ENCODE results near the gene CACNA1D.
A peak's percentile ranks its signal among the peaks of the same experiment; 100 is the strongest.

The CACNA1D gene

GRCh38 chr3:53590606-53591005 lies 96.2 kb downstream of the CACNA1D start:
- TF ChIP-seq, protein P1, sequence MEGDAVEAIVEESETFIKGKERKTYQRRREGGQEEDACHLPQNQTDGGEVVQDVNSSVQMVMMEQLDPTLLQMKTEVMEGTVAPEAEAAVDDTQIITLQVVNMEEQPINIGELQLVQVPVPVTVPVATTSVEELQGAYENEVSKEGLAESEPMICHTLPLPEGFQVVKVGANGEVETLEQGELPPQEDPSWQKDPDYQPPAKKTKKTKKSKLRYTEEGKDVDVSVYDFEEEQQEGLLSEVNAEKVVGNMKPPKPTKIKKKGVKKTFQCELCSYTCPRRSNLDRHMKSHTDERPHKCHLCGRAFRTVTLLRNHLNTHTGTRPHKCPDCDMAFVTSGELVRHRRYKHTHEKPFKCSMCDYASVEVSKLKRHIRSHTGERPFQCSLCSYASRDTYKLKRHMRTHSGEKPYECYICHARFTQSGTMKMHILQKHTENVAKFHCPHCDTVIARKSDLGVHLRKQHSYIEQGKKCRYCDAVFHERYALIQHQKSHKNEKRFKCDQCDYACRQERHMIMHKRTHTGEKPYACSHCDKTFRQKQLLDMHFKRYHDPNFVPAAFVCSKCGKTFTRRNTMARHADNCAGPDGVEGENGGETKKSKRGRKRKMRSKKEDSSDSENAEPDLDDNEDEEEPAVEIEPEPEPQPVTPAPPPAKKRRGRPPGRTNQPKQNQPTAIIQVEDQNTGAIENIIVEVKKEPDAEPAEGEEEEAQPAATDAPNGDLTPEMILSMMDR (IDR thresholded peaks at IDR 0.05), result no peak
- no peak overlapping the region for H3K4me3 ChIP-seq
- H3K27ac ChIP-seq, result no peak overlapping the region
- peak; percentile 7 for DNase-seq (ENCODE audit: low spot score)

- H3K4me3 ChIP-seq, result no peak overlapping the region
- DNase-seq (ENCODE audit: low spot score), result no peak
- no peak overlapping the region for H3K27ac ChIP-seq
- TF ChIP-seq, protein P1 (IDR thresholded peaks at IDR 0.05), result no peak
These were observed 97.2 kb downstream of the CACNA1D start for GRCh38 chr3:53591646-53592045.

GRCh38 chr3:53592862-53593261 lies 98.5 kb downstream of the CACNA1D start:
- H3K4me3 ChIP-seq, result no peak overlapping the region
- DNase-seq (ENCODE audit: low spot score), result no peak

DNA sequence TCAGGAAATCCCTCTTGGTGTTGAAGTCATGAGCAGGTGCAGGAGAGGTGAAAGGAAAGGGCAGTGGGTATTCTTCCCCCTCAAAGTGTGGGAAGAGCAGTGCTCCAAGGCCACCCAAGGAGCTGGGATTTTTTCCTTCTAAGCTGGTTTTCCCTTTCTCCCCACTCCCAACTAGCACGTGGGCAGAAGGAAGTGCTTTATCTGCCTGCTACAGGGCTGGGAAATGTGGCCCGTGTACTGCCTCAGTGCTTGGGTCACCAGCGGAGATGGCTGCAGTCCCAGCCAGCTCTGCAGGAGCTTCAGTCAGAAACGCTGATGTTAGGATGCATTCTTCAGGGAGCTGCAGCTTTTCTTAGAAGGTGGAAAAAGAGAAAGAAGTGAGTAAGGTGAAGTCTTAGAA lies 99.2 kb downstream of the CACNA1D start:
- Histone ChIP-seq H3K4me3 (no peak overlapping the region), H3K27ac (no peak overlapping the region)
- TF ChIP-seq, protein P1 (IDR thresholded peaks at IDR 0.05), result no peak
- peak; percentile 11 for DNase-seq (ENCODE audit: low spot score)

More at GRCh38 chr3:53592862-53593261, 98.5 kb downstream of the CACNA1D start:
- TF ChIP-seq, protein P1 (IDR thresholded peaks at IDR 0.05), result no peak
- H3K27ac ChIP-seq, result no peak overlapping the region

DNA sequence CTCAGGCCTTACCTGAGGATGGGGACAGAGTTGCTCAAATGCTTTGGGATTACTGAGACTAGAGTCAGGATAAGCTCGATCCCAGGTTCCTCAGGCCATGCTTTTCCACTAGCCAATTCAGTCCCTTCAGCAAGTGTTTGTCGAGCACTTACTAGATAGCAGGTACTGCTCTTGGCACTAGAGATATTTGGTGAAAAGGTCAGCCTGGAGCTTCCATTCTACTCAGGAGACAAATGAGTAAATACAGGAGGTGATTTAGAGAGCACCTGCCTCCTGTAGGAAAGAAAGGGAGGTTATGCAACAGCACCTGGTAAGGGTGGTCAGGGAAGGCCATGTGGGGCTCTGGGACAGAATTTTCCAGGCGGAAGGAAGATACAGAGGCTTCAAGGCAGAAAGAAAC lies 99.9 kb downstream of the CACNA1D start:
- Histone ChIP-seq H3K4me3 (no peak overlapping the region), H3K27ac (no peak overlapping the region)
- TF ChIP-seq, protein P1 (IDR thresholded peaks at IDR 0.05), result no peak
- DNase-seq (ENCODE audit: low spot score), result no peak

DNA sequence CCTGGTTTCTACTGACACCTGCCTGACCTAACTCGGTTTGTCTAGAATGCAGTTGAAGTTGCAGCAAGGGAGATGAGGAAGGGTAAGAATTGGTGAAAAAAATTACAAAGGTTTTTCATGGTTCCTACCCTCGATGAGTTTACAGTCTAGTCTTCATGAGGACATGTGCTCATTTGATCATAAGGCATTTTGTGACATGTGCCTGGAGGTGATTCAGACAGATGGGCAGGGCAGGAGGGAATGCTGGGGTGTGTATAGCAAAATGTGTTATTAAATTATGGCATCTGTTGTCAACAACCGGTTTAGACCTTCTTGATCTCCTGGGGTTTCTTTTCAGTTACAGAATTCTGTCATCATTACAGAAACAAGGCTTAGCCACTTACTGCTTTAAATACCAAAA lies 101.2 kb downstream of the CACNA1D start:
- Histone ChIP-seq H3K4me3 (no peak overlapping the region), H3K27ac (no peak overlapping the region)
- no peak for DNase-seq (ENCODE audit: low spot score)
- TF ChIP-seq, protein P1 (IDR thresholded peaks at IDR 0.05), result no peak

DNA sequence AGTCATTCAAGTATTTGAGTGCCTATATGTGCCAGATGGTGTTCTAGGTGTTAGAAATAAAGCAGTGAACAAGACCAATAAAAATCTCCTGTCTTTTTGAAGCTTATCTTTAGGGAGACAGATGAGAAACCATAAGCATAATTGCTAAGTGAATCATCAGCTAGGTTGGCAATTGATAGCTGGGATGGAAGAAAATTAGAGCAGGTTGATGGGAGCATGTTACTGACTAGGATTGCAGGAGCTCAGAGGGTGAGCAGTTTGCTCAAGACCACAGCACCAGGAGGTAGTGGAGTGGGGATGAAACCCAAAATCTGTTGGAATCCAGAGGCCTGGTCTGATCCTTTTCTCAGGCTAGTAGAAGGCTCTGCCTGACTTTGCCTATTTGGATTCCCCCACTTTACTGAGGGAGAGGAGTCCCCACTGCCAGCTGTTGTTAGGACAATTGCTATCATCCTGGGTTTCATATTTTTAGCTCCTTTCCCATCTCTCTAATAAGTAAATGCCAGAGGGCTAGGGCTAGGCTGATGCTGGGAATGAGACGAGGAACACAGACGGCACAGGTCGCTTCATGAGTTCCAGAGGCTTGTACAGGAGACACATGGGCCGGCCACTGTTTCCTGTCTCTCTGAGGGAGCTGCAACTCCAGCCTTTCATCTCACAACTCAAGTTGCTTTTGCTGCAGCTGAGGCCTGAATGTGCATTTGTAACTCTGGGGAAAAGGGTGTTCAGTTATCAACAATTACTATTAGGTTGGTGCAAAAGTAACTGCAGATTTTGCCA lies 102.9 kb downstream of the CACNA1D start:
- TF ChIP-seq, protein P1 (IDR thresholded peaks at IDR 0.05), result no peak
- DNase-seq (ENCODE audit: low spot score), result peak; percentile 17
- H3K4me3 ChIP-seq, result no peak overlapping the region
- no peak overlapping the region for H3K27ac ChIP-seq

Data from coronary artery (tissue), 2 donors.